Astrocyte (in vitro differentiated cells and primary cell): ENCODE results near the gene DCC. TPM values are rescaled to one million over a fixed set of nuclear protein-coding genes. Genes with fewer than 3 reads are reported as not detected.

Source experiments
- DNase-seq: peaks from one replicate; pipeline ENCODE4 v3.0.0-alpha.2; 2010; ENCODE audit warnings: low read depth
- FAIRE-seq: peaks from 2 replicates; lab custom pipeline; 2011; peaks lifted over from hg19 to GRCh38; lab: Jason Lieb, UNC
- H2AFZ ChIP-seq: 2 replicates; pipeline ENCODE4 v1.6.0; 2012; ENCODE audit warnings: low read depth, low read length, inconsistent platforms
- H3K27ac ChIP-seq: 2 replicates; pipeline ENCODE4 v1.5.1; 2011; ENCODE audit warnings: low read depth, low read length, inconsistent platforms
- H3K27me3 ChIP-seq: 2 replicates; pipeline ENCODE4 v1.6.0; 2011; ENCODE audit warnings: low read length, inconsistent platforms; ENCODE audit not compliant: insufficient read depth
- H3K36me3 ChIP-seq: 2 replicates; pipeline ENCODE4 v1.5.1; 2011; ENCODE audit warnings: low read length, inconsistent platforms; ENCODE audit not compliant: insufficient read depth
- H3K4me1 ChIP-seq: 2 replicates; pipeline ENCODE4 v1.5.1; 2011; ENCODE audit warnings: low read length, inconsistent platforms; ENCODE audit not compliant: insufficient read depth
- H3K4me2 ChIP-seq: 2 replicates; pipeline ENCODE4 v1.6.0; 2012; ENCODE audit warnings: low read length, inconsistent platforms
- H3K4me3 ChIP-seq: 2 replicates; pipeline ENCODE4 v1.5.1; 2011; ENCODE audit warnings: low read depth, mild to moderate bottlenecking, low read length, inconsistent platforms; ENCODE audit not compliant: insufficient read depth
- H3K79me2 ChIP-seq: 2 replicates; pipeline ENCODE4 v1.6.0; 2012; ENCODE audit warnings: mild to moderate bottlenecking, low read length, inconsistent platforms; ENCODE audit not compliant: insufficient read depth
- H3K9ac ChIP-seq: 2 replicates; pipeline ENCODE4 v1.6.0; 2012; ENCODE audit warnings: mild to moderate bottlenecking, low read length, inconsistent platforms
- H3K9me3 ChIP-seq: 2 replicates; pipeline ENCODE4 v1.5.1; 2012; ENCODE audit warnings: low read depth, mild to moderate bottlenecking, low read length, inconsistent platforms; ENCODE audit not compliant: insufficient read depth
- H4K20me1 ChIP-seq: 2 replicates; pipeline ENCODE4 v1.6.0; 2012; ENCODE audit warnings: low read length, inconsistent platforms; ENCODE audit not compliant: insufficient read depth
- H3K27ac Mint-ChIP-seq: one replicate; pipeline ENCODE4 v1.8.0; 2021; ENCODE audit warnings: mild to moderate bottlenecking, mixed read lengths; ENCODE audit not compliant: unreplicated experiment
- H3K27me3 Mint-ChIP-seq: one replicate; pipeline ENCODE4 v1.8.0; 2021; ENCODE audit warnings: low read depth, mixed read lengths; ENCODE audit not compliant: unreplicated experiment
- H3K36me3 Mint-ChIP-seq: one replicate; pipeline ENCODE4 v1.8.0; 2021; ENCODE audit warnings: low read depth, mixed read lengths; ENCODE audit not compliant: unreplicated experiment
- H3K4me1 Mint-ChIP-seq: one replicate; pipeline ENCODE4 v1.8.0; 2021; ENCODE audit warnings: low read depth, mixed read lengths; ENCODE audit not compliant: unreplicated experiment
- H3K4me3 Mint-ChIP-seq: one replicate; pipeline ENCODE4 v1.8.0; 2021; ENCODE audit warnings: mild to moderate bottlenecking, moderate library complexity, mixed read lengths; ENCODE audit not compliant: unreplicated experiment
- H3K9me3 Mint-ChIP-seq: one replicate; pipeline ENCODE4 v1.8.0; 2021; ENCODE audit warnings: mild to moderate bottlenecking, mixed read lengths; ENCODE audit not compliant: unreplicated experiment
- EZH2 ChIP-seq: IDR thresholded peaks from 2 replicates; pipeline ENCODE4 v1.6.1; 2012; ENCODE audit warnings: mild to moderate bottlenecking, low read length, inconsistent platforms; ENCODE audit not compliant: insufficient read depth
- total RNA-seq: library from RNA; stranded (reverse); gene quantifications from 2 replicates; pipeline ENCODE4 v1.2.1, GENCODE V29; 2021
- TF ChIP-seq, protein P1 (sequence below): IDR thresholded peaks from 2 replicates; pipeline ENCODE4 v1.5.1; 2011; ENCODE audit warnings: low read depth, mild to moderate bottlenecking, inconsistent platforms, low read length, moderate library complexity; ENCODE audit not compliant: insufficient read depth

Gene DCC
- total RNA-seq, 1 donor from 2014 or later: 2.6 TPM

DNA sequence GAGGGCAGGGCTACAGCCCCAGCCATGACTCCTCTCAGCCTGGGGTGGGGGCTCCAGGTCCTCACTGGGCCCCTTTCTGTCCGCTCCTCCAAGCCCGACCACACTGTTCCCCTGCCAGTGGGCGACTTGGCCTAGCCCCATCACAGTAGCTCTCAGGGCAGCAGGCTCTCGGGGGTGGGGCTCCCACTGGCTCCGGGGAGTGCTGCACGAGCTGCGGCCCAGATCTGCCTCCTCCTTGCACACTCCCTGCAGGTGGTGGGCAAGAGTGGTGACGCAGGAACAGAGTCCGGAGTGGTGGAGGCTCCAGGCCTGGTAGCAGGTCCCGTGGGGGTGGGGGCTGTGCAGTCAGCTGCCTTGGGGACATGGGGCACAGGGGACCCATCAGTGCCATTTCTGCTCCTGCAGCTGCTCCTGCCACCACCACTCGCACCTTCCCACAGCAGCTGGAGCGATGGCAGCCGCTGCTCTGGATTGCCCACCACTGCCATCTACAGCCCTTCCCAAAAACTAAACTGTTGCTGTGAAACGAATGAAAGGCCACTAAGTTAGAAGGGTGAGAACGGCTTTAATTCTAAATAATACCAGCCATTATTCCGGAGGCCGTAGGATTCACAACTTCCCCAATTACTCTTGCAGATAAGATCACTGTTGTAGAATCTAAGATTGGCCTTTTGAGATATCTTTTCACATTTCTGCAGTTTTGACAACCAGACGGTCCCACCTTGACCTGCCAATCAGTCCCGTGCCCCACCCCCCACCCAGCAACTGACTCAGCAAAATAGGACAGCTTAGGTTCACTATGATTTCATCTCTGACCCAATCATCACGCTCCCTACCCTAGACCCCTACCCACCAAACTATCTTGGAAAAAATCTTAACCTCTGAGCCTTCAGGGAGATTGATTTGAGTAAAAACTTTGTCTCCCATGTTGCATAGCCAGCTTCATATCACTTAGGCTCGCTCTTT lies 530.2 kb downstream of the DCC start:
- Histone ChIP-seq H3K36me3 (no peaks in the 10 kb centered on the region), H3K4me3 (no peak overlapping the region), H4K20me1 (no peaks in the 10 kb centered on the region), H3K27ac (no peak overlapping the region), H3K4me2 (no peak overlapping the region), H3K4me1 (no peaks in the 10 kb centered on the region), H3K27me3 (no peaks in the 10 kb centered on the region), H3K79me2 (no peaks in the 10 kb centered on the region), H2AFZ (no peak overlapping the region), H3K9ac (no peak overlapping the region), H3K9me3 (no peaks in the 10 kb centered on the region)
- Mint-ChIP-seq H3K27ac (no peak overlapping the region), H3K27me3 (no peaks in the 10 kb centered on the region), H3K36me3 (no peaks in the 10 kb centered on the region), H3K9me3 (no peaks in the 10 kb centered on the region), H3K4me3 (no peak overlapping the region), H3K4me1 (no peaks in the 10 kb centered on the region)
- FAIRE-seq (no peak), DNase-seq (no peak)
- TF ChIP-seq, protein P1, sequence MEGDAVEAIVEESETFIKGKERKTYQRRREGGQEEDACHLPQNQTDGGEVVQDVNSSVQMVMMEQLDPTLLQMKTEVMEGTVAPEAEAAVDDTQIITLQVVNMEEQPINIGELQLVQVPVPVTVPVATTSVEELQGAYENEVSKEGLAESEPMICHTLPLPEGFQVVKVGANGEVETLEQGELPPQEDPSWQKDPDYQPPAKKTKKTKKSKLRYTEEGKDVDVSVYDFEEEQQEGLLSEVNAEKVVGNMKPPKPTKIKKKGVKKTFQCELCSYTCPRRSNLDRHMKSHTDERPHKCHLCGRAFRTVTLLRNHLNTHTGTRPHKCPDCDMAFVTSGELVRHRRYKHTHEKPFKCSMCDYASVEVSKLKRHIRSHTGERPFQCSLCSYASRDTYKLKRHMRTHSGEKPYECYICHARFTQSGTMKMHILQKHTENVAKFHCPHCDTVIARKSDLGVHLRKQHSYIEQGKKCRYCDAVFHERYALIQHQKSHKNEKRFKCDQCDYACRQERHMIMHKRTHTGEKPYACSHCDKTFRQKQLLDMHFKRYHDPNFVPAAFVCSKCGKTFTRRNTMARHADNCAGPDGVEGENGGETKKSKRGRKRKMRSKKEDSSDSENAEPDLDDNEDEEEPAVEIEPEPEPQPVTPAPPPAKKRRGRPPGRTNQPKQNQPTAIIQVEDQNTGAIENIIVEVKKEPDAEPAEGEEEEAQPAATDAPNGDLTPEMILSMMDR: no peak
- no peak for TF ChIP-seq EZH2

DNA sequence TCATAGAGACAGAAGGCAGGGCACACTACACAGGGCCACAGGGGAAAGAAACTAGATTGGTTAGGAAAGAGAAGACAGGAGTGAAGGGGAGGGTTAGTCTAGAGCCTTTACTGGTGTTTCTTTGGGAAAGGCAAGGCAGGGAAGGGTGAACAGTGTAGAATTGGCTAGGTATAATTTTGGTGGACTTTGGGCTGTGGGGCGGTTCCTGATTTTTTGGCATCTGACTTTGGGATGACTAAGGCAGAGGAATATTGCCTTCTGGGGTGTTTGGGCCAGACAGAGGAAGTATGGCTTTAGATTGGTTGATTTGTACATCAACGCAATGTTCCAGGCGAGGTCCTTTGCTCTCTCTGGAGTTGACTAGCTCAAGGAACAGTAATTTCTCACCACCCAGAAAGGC lies 534.8 kb downstream of the DCC start:
- no peaks in the 10 kb centered on the region for H3K9me3 ChIP-seq
- FAIRE-seq: no peak

More for the DNA sequence above, 534.8 kb downstream of the DCC start:
- no peaks in the 10 kb centered on the region for H3K4me1 ChIP-seq
- H2AFZ ChIP-seq: no peak overlapping the region
- no peak overlapping the region for H3K27ac ChIP-seq
- H3K4me2 ChIP-seq: no peak overlapping the region
- Mint-ChIP-seq H3K36me3 (no peaks in the 10 kb centered on the region), H3K27me3 (no peaks in the 10 kb centered on the region), H3K27ac (no peak overlapping the region), H3K9me3 (no peaks in the 10 kb centered on the region), H3K4me3 (no peak overlapping the region), H3K4me1 (no peaks in the 10 kb centered on the region)
- DNase-seq: no peak
- no peak overlapping the region for H3K4me3 ChIP-seq
- TF ChIP-seq EZH2: no peak
- TF ChIP-seq, protein P1: no peak
- H3K36me3 ChIP-seq: no peaks in the 10 kb centered on the region
- no peak overlapping the region for H3K9ac ChIP-seq
- H3K27me3 ChIP-seq: no peaks in the 10 kb centered on the region
- H4K20me1 ChIP-seq: no peaks in the 10 kb centered on the region
- no peaks in the 10 kb centered on the region for H3K79me2 ChIP-seq
